DMS79 (cell line): ENCODE data around the gene CPNE8.

ENCODE experiments used
- DNase-seq: peaks from one replicate; lab custom pipeline; 2025; lab: John Stamatoyannopoulos, UW

CPNE8 gene

GRCh38 chr12:38905480-38906351 is at the start of gene CPNE8:
TSS of gene CPNE8 (minus strand) at chr12:38905591. CDS start at chr12:38905534, 57 bp downstream.
- no peak for DNase-seq

- DNase-seq = no peak
Observed at GRCh38 chr12:38954238-38954873, 49.0 kb upstream of the CPNE8 start.

GRCh38 chr12:38949363-38949762 is 44.0 kb upstream of the CPNE8 start:
- no peak for DNase-seq

GRCh38 chr12:38934686-38935085 is 29.3 kb upstream of the CPNE8 start:
- DNase-seq = no peak

GRCh38 chr12:38934078-38934584 is 28.7 kb upstream of the CPNE8 start:
- DNase-seq = no peak

- DNase-seq = no peak
Observed at GRCh38 chr12:38932320-38932719, 26.9 kb upstream of the CPNE8 start.

GRCh38 chr12:38931461-38931860 is 26.1 kb upstream of the CPNE8 start:
- no peak for DNase-seq

GRCh38 chr12:38930990-38931389 is 25.6 kb upstream of the CPNE8 start:
- DNase-seq = no peak

- DNase-seq = no peak
Observed at GRCh38 chr12:38926501-38926900, 21.1 kb upstream of the CPNE8 start.

GRCh38 chr12:38921025-38921677 is 15.8 kb upstream of the CPNE8 start:
- DNase-seq = no peak

GRCh38 chr12:38919191-38919590 is 13.8 kb upstream of the CPNE8 start:
- DNase-seq = no peak

- DNase-seq = no peak
Observed at GRCh38 chr12:38915429-38916182, 10.2 kb upstream of the CPNE8 start.

GRCh38 chr12:38912116-38912515 is 6.7 kb upstream of the CPNE8 start:
- DNase-seq = no peak

GRCh38 chr12:38911611-38912010 is 6.2 kb upstream of the CPNE8 start:
- no peak for DNase-seq

- DNase-seq = no peak
Observed at GRCh38 chr12:38907201-38907923, 2.0 kb upstream of the CPNE8 start.

- no peak for DNase-seq
Observed at GRCh38 chr12:38906482-38907200, 1.2 kb upstream of the CPNE8 start.

GRCh38 chr12:38904537-38905479 is 583 bp downstream of the CPNE8 start:
- DNase-seq = no peak

GRCh38 chr12:38903596-38903995 is 1.8 kb downstream of the CPNE8 start:
- no peak for DNase-seq

- DNase-seq = no peak
Observed at GRCh38 chr12:38898001-38898684, 7.2 kb downstream of the CPNE8 start.
